ENCODE results near the gene IL23R. TPM values are rescaled to one million over a fixed set of nuclear protein-coding genes. Genes with fewer than 3 reads are reported as not detected.

The IL23R gene
- total RNA-seq, 4 donors from 2014 or later: under 0.01 to 0.22 TPM; not detected in 2

- Histone ChIP-seq H3K9me3 (no peaks in the 10 kb centered on the region), H3K27ac (no peak overlapping the region), H3K36me3 (no peaks in the 10 kb centered on the region), H3K4me1 (no peaks in the 10 kb centered on the region), H3K27me3 (no peaks in the 10 kb centered on the region), H3K4me3 (no peak overlapping the region)
- DNase-seq: no peak
- TF ChIP-seq CTCF (IDR thresholded peaks at IDR 0.05) (no peak), POLR2A (IDR thresholded peaks at IDR 0.05) (no peak)
- intact Hi-C loops (cut with DNase I): no loop called here
- 70 to 71% methylated on average over 2 of the region's 2 CpGs for WGBS, 2 donors
Observed at GRCh38 chr1:67191668-67192520, 25.6 kb downstream of the IL23R start.

- Histone ChIP-seq H3K4me3 (no peak overlapping the region), H3K27ac (no peak overlapping the region), H3K36me3 (no peaks in the 10 kb centered on the region), H3K27me3 (no peaks in the 10 kb centered on the region), H3K4me1 (no peaks in the 10 kb centered on the region), H3K9me3 (no peaks in the 10 kb centered on the region)
- DNase-seq: no peak
- 93 to 94% methylated on average over 1 of the region's 1 CpG for WGBS, 2 donors
- intact Hi-C loops (cut with DNase I): no loop called here
- TF ChIP-seq CTCF (IDR thresholded peaks at IDR 0.05): no peak
- no peak for TF ChIP-seq POLR2A (IDR thresholded peaks at IDR 0.05)
Observed at GRCh38 chr1:67192902-67193301, 26.6 kb downstream of the IL23R start.

GRCh38 chr1:67193704-67194103, 27.4 kb downstream of the IL23R start:
- intact Hi-C loops (cut with DNase I): no loop called here
- no peaks in the 10 kb centered on the region for H3K36me3 ChIP-seq
- no peak for DNase-seq
- H3K4me1 ChIP-seq: no peaks in the 10 kb centered on the region
- no peak overlapping the region for H3K4me3 ChIP-seq
- 37 to 56% methylated on average over 3 of the region's 3 CpGs for WGBS, 2 donors
- no peak for TF ChIP-seq POLR2A (IDR thresholded peaks at IDR 0.05)
- TF ChIP-seq CTCF (IDR thresholded peaks at IDR 0.05): no peak
- no peaks in the 10 kb centered on the region for H3K27me3 ChIP-seq
- no peak overlapping the region for H3K27ac ChIP-seq
- H3K9me3 ChIP-seq: no peaks in the 10 kb centered on the region

GRCh38 chr1:67194209-67194863, 28.1 kb downstream of the IL23R start:
- Histone ChIP-seq H3K27ac (no peak overlapping the region), H3K27me3 (no peaks in the 10 kb centered on the region), H3K4me3 (no peak overlapping the region), H3K9me3 (no peaks in the 10 kb centered on the region), H3K4me1 (no peaks in the 10 kb centered on the region), H3K36me3 (no peaks in the 10 kb centered on the region)
- DNase-seq: no peak
- no peak for TF ChIP-seq POLR2A (IDR thresholded peaks at IDR 0.05)
- no peak for TF ChIP-seq CTCF (IDR thresholded peaks at IDR 0.05)
- intact Hi-C loops (cut with DNase I): no loop called here
- WGBS, 2 donors: 83 to 88% methylated on average over 2 of the region's 2 CpGs

GRCh38 chr1:67200755-67201154, 34.5 kb downstream of the IL23R start:
- intact Hi-C loops (cut with DNase I): no loop called here
- 85 to 92% methylated on average over 3 of the region's 3 CpGs for WGBS, 2 donors
- DNase-seq: no peak
- no peaks in the 10 kb centered on the region for H3K9me3 ChIP-seq
- no peak for TF ChIP-seq POLR2A (IDR thresholded peaks at IDR 0.05)
- no peak for TF ChIP-seq CTCF (IDR thresholded peaks at IDR 0.05)
- no peaks in the 10 kb centered on the region for H3K36me3 ChIP-seq
- H3K27ac ChIP-seq: no peak overlapping the region
- no peaks in the 10 kb centered on the region for H3K27me3 ChIP-seq
- H3K4me3 ChIP-seq: no peak overlapping the region
- H3K4me1 ChIP-seq: no peaks in the 10 kb centered on the region
